Endothelial cell (in vitro differentiated cells): ENCODE data around the gene TOE1. TPM values are rescaled to one million over a fixed set of nuclear protein-coding genes. Genes with fewer than 3 reads are reported as not detected.
"Not testable (repeated sequence)": the region's sequence is repeated elsewhere in the genome, so short reads cannot be mapped to it uniquely, and the experiment has no call there.

Experiments used
- DNase-seq: peaks from one replicate; pipeline ENCODE4 v3.0.0; 2021; ENCODE audit warnings: low spot score
- H3K27ac Mint-ChIP-seq: one replicate; pipeline ENCODE4 v1.8.0; 2021; ENCODE audit warnings: mixed read lengths, inconsistent platforms; ENCODE audit not compliant: unreplicated experiment
- H3K27me3 Mint-ChIP-seq: one replicate; pipeline ENCODE4 v1.8.0; 2021; ENCODE audit warnings: mild to moderate bottlenecking, moderate library complexity, mixed read lengths, inconsistent platforms; ENCODE audit not compliant: unreplicated experiment
- H3K36me3 Mint-ChIP-seq: one replicate; pipeline ENCODE4 v1.8.0; 2021; ENCODE audit warnings: mild to moderate bottlenecking, low read depth, mixed read lengths, inconsistent platforms; ENCODE audit not compliant: unreplicated experiment
- H3K4me1 Mint-ChIP-seq: one replicate; pipeline ENCODE4 v1.8.0; 2021; ENCODE audit warnings: mild to moderate bottlenecking, mixed read lengths, inconsistent platforms; ENCODE audit not compliant: unreplicated experiment
- H3K4me3 Mint-ChIP-seq: one replicate; pipeline ENCODE4 v1.8.0; 2021; ENCODE audit warnings: mild to moderate bottlenecking, mixed read lengths, inconsistent platforms; ENCODE audit not compliant: unreplicated experiment
- H3K9me3 Mint-ChIP-seq: one replicate; pipeline ENCODE4 v1.8.0; 2021; ENCODE audit warnings: mixed read lengths, inconsistent platforms; ENCODE audit not compliant: unreplicated experiment
- total RNA-seq: library from RNA; stranded (reverse); fragmentation: NEBNext Ultra II Directional; extraction: Animal tissue kit (Norgen Biotek cat#: 25700); gene quantifications from one replicate; pipeline ENCODE4 v1.2.1, GENCODE V29; 2021; ENCODE audit not compliant: unreplicated experiment
- TF ChIP-seq, protein P1 (sequence below): fragments of 200-600 bp; sonication (generic); IDR thresholded peaks from one replicate; pipeline ENCODE4 v1.5.0; 2021; ENCODE audit warnings: antibody characterized with exemption; ENCODE audit not compliant: unreplicated experiment

TOE1 gene
- total RNA-seq, 1 donor from 2014 or later: 9.7 TPM

DNA sequence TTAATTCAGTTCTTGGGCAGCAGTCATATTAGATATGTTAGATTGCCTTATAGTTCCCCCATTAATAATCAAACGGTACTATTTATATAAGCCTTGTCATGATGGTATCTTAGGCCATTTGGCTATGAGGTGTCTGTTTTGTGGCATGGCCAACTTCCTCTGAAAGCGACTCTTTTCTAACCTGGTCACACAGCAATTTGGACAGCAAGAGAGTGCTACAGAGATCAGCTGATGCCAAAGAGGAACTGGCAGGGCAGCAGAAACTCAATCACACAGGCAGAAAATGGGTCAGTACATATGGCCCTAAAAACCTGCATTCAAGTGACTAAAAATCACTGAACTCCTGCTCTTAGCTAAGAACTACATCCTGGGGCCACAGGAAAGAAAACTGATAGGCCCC lies 13.7 kb downstream of the TOE1 start:
- no peaks in the 10 kb centered on the region for H3K27me3 Mint-ChIP-seq
- H3K9me3 Mint-ChIP-seq: no peaks in the 10 kb centered on the region
- no peak for DNase-seq
- TF ChIP-seq, protein P1, sequence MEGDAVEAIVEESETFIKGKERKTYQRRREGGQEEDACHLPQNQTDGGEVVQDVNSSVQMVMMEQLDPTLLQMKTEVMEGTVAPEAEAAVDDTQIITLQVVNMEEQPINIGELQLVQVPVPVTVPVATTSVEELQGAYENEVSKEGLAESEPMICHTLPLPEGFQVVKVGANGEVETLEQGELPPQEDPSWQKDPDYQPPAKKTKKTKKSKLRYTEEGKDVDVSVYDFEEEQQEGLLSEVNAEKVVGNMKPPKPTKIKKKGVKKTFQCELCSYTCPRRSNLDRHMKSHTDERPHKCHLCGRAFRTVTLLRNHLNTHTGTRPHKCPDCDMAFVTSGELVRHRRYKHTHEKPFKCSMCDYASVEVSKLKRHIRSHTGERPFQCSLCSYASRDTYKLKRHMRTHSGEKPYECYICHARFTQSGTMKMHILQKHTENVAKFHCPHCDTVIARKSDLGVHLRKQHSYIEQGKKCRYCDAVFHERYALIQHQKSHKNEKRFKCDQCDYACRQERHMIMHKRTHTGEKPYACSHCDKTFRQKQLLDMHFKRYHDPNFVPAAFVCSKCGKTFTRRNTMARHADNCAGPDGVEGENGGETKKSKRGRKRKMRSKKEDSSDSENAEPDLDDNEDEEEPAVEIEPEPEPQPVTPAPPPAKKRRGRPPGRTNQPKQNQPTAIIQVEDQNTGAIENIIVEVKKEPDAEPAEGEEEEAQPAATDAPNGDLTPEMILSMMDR: no peak
- peaks cover 11% of the 10 kb centered on the region for H3K4me1 Mint-ChIP-seq
- H3K27ac Mint-ChIP-seq: no peak overlapping the region
- H3K4me3 Mint-ChIP-seq: no peak overlapping the region
- no peaks in the 10 kb centered on the region for H3K36me3 Mint-ChIP-seq

DNA sequence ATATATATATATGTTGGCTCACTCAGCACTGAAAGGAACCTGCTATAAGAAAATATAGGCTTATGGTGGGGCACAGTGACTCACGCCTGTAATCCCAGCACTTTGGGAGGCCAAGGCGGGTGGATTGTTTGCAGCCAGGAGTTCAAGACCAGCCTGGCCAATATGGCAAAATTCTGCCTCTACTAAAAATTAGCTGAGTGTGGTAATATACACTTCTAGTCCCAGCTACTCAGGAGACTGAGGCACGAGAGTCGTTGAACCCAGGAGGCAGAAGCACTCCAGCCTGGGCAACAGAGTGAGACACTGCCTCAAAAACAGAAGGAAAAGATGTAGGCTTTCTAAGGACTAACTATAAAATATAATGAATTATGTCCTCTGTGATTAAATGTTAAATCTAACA lies 14.9 kb downstream of the TOE1 start:
- DNase-seq: no peak
- H3K27ac Mint-ChIP-seq: no peak overlapping the region
- no peaks in the 10 kb centered on the region for H3K9me3 Mint-ChIP-seq
- H3K36me3 Mint-ChIP-seq: no peaks in the 10 kb centered on the region
- H3K4me1 Mint-ChIP-seq: peaks cover 12% of the 10 kb centered on the region
- TF ChIP-seq, protein P1: no peak
- H3K27me3 Mint-ChIP-seq: no peaks in the 10 kb centered on the region
- no peak overlapping the region for H3K4me3 Mint-ChIP-seq

GRCh38 chr1:45355683-45356082 lies 15.7 kb downstream of the TOE1 start:
- no peak for DNase-seq
- Mint-ChIP-seq H3K4me3 (no peak overlapping the region), H3K36me3 (no peaks in the 10 kb centered on the region), H3K4me1 (peaks cover 20% of the 10 kb centered on the region), H3K27me3 (no peaks in the 10 kb centered on the region), H3K9me3 (no peaks in the 10 kb centered on the region), H3K27ac (no peak overlapping the region)
- TF ChIP-seq, protein P1: no peak

DNA sequence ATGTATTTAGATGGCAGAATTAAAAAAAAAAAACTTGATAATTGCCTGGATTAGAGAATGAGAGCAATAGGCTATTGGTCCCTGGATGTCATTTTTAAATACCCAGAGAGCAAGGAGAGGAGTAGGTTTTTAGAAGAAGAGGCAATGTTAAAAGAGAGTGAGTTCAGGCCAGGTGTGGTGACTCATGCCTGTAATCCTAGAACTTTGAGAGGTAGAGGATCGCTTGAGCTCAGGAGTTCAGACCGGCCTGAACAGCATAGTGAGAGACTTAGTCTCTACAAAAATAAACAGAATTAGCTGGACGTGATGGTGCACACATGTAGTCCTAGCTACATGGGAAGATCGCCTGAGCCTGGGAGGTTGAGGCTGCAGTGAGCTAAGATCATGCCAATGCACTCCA lies 16.2 kb downstream of the TOE1 start:
- Mint-ChIP-seq H3K36me3 (no peaks in the 10 kb centered on the region), H3K27ac (no peak overlapping the region), H3K27me3 (no peaks in the 10 kb centered on the region), H3K4me3 (no peak overlapping the region), H3K9me3 (no peaks in the 10 kb centered on the region), H3K4me1 (peaks cover 22% of the 10 kb centered on the region)
- TF ChIP-seq, protein P1: no peak
- no peak for DNase-seq

- no peak overlapping the region for H3K4me3 Mint-ChIP-seq
- TF ChIP-seq, protein P1: peak; percentile 68
- no peaks in the 10 kb centered on the region for H3K36me3 Mint-ChIP-seq
- peak; percentile 39 for DNase-seq
- H3K4me1 Mint-ChIP-seq: peaks cover 22% of the 10 kb centered on the region
- H3K27me3 Mint-ChIP-seq: no peaks in the 10 kb centered on the region
- H3K27ac Mint-ChIP-seq: no peak overlapping the region
- no peaks in the 10 kb centered on the region for H3K9me3 Mint-ChIP-seq
Measured at GRCh38 chr1:45359882-45360513, 20.0 kb downstream of the TOE1 start.

- H3K4me3 Mint-ChIP-seq: not testable (repeated sequence)
- H3K4me1 Mint-ChIP-seq: peaks cover 17% of the 10 kb centered on the region
Measured at GRCh38 chr1:45360981-45361380, 21.0 kb downstream of the TOE1 start.

More at GRCh38 chr1:45360981-45361380, 21.0 kb downstream of the TOE1 start:
- not testable (repeated sequence) for H3K27ac Mint-ChIP-seq, H3K27me3 Mint-ChIP-seq, H3K36me3 Mint-ChIP-seq, H3K9me3 Mint-ChIP-seq
- DNase-seq: peak; percentile 14
